GM12873 (cell line): Measurements from ENCODE around the gene NAB1.

Source experiments
- TF ChIP-seq, protein P1 (sequence below): IDR thresholded peaks from 2 replicates; pipeline ENCODE4 v1.5.1; 2012; ENCODE audit warnings: low read depth, mild to moderate bottlenecking, moderate library complexity, low read length, control low read depth; ENCODE audit not compliant: insufficient read depth; ENCODE audit errors: missing control alignments

Gene NAB1

DNA sequence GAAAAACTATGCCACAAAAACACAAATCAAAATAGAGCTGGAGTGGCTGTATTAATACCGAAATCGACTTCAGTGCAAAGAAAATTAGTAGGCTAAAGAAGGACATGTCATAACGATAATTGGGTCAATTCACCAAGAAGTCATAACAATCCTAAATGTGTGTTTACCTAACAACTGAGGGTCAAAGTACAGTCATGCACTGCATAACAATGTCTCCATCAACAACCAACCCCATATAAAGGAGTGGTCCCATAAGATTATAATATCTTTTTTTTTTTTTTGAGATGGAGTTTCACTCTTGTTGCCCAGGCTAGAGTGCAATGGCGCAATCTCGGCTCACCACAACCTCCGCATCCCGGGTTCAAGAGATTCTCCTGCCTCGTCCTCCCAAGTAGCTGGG is 87.5 kb downstream of the NAB1 start:
- TF ChIP-seq, protein P1, sequence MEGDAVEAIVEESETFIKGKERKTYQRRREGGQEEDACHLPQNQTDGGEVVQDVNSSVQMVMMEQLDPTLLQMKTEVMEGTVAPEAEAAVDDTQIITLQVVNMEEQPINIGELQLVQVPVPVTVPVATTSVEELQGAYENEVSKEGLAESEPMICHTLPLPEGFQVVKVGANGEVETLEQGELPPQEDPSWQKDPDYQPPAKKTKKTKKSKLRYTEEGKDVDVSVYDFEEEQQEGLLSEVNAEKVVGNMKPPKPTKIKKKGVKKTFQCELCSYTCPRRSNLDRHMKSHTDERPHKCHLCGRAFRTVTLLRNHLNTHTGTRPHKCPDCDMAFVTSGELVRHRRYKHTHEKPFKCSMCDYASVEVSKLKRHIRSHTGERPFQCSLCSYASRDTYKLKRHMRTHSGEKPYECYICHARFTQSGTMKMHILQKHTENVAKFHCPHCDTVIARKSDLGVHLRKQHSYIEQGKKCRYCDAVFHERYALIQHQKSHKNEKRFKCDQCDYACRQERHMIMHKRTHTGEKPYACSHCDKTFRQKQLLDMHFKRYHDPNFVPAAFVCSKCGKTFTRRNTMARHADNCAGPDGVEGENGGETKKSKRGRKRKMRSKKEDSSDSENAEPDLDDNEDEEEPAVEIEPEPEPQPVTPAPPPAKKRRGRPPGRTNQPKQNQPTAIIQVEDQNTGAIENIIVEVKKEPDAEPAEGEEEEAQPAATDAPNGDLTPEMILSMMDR, result no peak

DNA sequence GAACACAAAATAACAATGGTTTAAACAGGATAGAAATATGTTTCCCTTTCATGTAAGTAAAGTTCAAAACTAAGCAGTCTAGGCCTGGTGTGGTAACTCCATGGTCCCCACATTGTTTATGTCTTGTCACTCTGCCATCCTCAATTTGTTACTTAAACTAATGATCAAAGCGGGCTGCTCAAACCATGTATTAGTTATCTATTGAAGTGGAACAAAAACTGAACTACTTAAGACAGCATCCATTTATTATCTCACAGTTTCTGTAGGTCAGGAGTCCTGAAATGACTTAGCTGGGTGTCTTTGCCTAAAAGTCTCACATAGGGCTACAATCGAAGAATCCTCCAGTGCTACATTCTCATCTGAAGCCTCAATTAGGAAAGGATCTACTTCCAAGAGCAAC is 91.6 kb downstream of the NAB1 start:
- TF ChIP-seq, protein P1, result no peak
